IMR-90 (cell line): ENCODE data around the gene B3GALT4. TPM values are rescaled to one million over a fixed set of nuclear protein-coding genes. Genes with fewer than 3 reads are reported as not detected.

Experiments
- POLR2A ChIP-seq: IDR thresholded peaks from 2 replicates; pipeline ENCODE4 v1.6.1; 2012; ENCODE audit warnings: mild to moderate bottlenecking, low read depth, low read length
- RFX5 ChIP-seq: IDR thresholded peaks from 2 replicates; pipeline ENCODE4 v1.8.0; 2012; ENCODE audit warnings: low read depth, mild to moderate bottlenecking, low read length, moderate library complexity
- polyA plus RNA-seq, 3 experiments: library from polyadenylated mRNA; depleted of rRNA; stranded (reverse); fragments of >200 nt; gene quantifications; 2 replicates each; pipeline ENCODE4 v1.2.3, GENCODE V29; 2012; ENCODE audit warnings: low replicate concordance in 1 of 3
- total RNA-seq: library from RNA; depleted of rRNA; stranded (reverse); fragments of >200 nt; gene quantifications from 2 replicates; pipeline ENCODE4 v1.2.3, GENCODE V29; 2012
- TF ChIP-seq, protein P1 (sequence below): fragments of 150-350 bp; IDR thresholded peaks from 2 replicates; pipeline ENCODE4 v1.6.1; 2016; ENCODE audit warnings: low read depth, mild to moderate bottlenecking, low read length, moderate library complexity, borderline replicate concordance

Gene B3GALT4
- total and polyA plus RNA-seq, 2 of the 4 experiments (the other 2 are of a cell fraction), result 0.70 to 0.72 TPM

DNA sequence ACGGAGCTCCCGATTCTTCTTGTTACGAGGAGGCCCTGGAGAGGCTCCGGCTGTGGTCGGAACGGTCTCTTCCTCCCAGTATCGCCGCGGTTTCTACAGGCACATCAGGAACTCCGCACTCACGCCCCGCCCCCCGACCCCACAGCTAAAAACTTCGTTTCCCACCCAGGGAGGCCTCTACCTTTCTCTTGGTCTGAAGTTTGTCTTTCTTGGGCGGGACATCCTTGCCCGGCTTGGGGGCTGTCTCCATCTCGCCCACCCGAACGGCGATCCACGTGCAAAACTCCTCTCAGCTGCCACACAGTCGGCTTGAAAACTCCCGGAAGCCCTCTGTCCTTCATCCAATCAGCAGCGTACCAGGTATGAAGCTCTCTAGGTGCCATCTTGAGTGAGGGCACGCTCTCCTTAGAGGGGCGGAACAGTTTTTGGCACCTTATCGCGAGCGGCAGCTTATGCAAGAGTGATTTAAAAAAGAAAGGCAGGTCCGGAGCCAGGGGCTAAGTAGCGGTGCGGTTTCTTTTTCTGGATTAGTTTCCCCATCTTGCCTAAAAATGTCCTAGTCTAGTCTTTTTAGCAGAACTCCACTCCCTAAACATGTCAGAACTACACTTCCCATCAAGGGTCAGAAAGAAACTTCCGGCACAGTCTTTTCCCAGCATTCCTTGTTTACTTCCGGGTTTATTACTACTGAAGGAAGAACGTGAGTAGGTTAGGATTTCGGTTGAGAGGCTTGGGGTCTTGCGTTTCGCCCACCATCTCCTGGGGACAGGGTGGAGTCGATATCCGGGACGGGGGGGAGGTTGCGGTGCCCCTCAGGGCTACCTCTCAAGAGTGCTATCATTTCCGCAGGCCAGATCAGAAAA, 12.2 kb downstream of the B3GALT4 start, which contains the start of the genes PFDN6 and WDR46 (continued):
- TF ChIP-seq, protein P1, sequence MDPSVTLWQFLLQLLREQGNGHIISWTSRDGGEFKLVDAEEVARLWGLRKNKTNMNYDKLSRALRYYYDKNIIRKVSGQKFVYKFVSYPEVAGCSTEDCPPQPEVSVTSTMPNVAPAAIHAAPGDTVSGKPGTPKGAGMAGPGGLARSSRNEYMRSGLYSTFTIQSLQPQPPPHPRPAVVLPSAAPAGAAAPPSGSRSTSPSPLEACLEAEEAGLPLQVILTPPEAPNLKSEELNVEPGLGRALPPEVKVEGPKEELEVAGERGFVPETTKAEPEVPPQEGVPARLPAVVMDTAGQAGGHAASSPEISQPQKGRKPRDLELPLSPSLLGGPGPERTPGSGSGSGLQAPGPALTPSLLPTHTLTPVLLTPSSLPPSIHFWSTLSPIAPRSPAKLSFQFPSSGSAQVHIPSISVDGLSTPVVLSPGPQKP, result no peak
- TF ChIP-seq POLR2A (0 out of 2 replicates have a peak, but pooled peaks have one; percentile 15), RFX5 (no peak)
